Neuronal stem cell (in vitro differentiated cells): ENCODE measurements around the gene HSPG2.
"Not testable (repeated sequence)": the region's sequence is repeated elsewhere in the genome, so short reads cannot be mapped to it uniquely, and the experiment has no call there.

Experiments
- DNase-seq: peaks from one replicate; pipeline ENCODE4 v3.0.0-alpha.2; 2013; ENCODE audit warnings: low spot score
- H2AFZ ChIP-seq: one replicate; pipeline ENCODE4 v1.6.1; 2013; ENCODE audit warnings: mild to moderate bottlenecking, low read length, inconsistent platforms
- H2AK5ac ChIP-seq: 2 replicates; pipeline ENCODE4 v1.6.1; 2013; ENCODE audit warnings: low read depth, mild to moderate bottlenecking, inconsistent platforms, low read length, moderate library complexity, mixed read lengths
- H2BK120ac ChIP-seq: 2 replicates; pipeline ENCODE4 v1.6.1; 2013; ENCODE audit warnings: low read depth, mild to moderate bottlenecking, inconsistent platforms, low read length, moderate library complexity, mixed read lengths
- H2BK12ac ChIP-seq: one replicate; pipeline ENCODE4 v1.6.1; 2013; ENCODE audit warnings: low read length, inconsistent platforms
- H2BK15ac ChIP-seq: 2 replicates; pipeline ENCODE4 v1.6.1; 2013; ENCODE audit warnings: mild to moderate bottlenecking, low read length, inconsistent platforms, mixed read lengths
- H2BK5ac ChIP-seq: one replicate; pipeline ENCODE4 v1.6.1; 2013; ENCODE audit warnings: inconsistent platforms, mild to moderate bottlenecking, low read length, moderate library complexity
- H3K14ac ChIP-seq: one replicate; pipeline ENCODE4 v1.6.1; 2013; ENCODE audit warnings: low read length, inconsistent platforms
- H3K18ac ChIP-seq: 2 replicates; pipeline ENCODE4 v1.6.1; 2013; ENCODE audit warnings: low read length, inconsistent platforms
- H3K23ac ChIP-seq: 2 replicates; pipeline ENCODE4 v1.6.1; 2013; ENCODE audit warnings: low read depth, mild to moderate bottlenecking, mixed read lengths, low read length, inconsistent platforms; ENCODE audit not compliant: poor library complexity
- H3K27ac ChIP-seq: replicated peaks from 3 replicates; pipeline ENCODE4 v1.5.1; 2013; ENCODE audit warnings: low read length, inconsistent platforms
- H3K27me3 ChIP-seq, 3 experiments: 2 replicates each; pipeline ENCODE4 v1.6.1; 2013; ENCODE audit warnings: low read length in 3 of 3, mild to moderate bottlenecking in 2 of 3, inconsistent platforms in 1 of 3, low read depth in 1 of 3, mixed read lengths in 1 of 3, moderate library complexity in 1 of 3; ENCODE audit not compliant: control insufficient read depth in 3 of 3, insufficient read depth in 3 of 3
- H3K36me3 ChIP-seq, 2 donors: replicated peaks in 1 of 2; 2 replicates each; pipeline ENCODE4 v1.6.1; 2013; ENCODE audit warnings: low read length in 2 of 2; ENCODE audit not compliant: control insufficient read depth in 2 of 2, insufficient read depth in 2 of 2
- H3K4ac ChIP-seq: 2 replicates; pipeline ENCODE4 v1.6.1; 2013; ENCODE audit warnings: inconsistent platforms, mild to moderate bottlenecking, low read length, moderate library complexity
- H3K4me1 ChIP-seq, 2 donors: 1 replicate in 1 of 2; 2 replicates in 1 of 2; pipeline ENCODE4 v1.6.1; 2013; ENCODE audit warnings: low read length in 2 of 2, low read depth in 1 of 2; ENCODE audit not compliant: control insufficient read depth in 2 of 2, insufficient read depth in 1 of 2
- H3K4me2 ChIP-seq: one replicate; pipeline ENCODE4 v1.6.1; 2013; ENCODE audit warnings: mild to moderate bottlenecking, low read length, inconsistent platforms; ENCODE audit not compliant: insufficient read depth, poor library complexity, severe bottlenecking
- H3K4me3 ChIP-seq, 2 donors: 2 replicates each; pipeline ENCODE4 v1.5.1; 2013; ENCODE audit warnings: low read length in 2 of 2, mild to moderate bottlenecking in 2 of 2, inconsistent platforms in 1 of 2, moderate library complexity in 1 of 2
- H3K79me1 ChIP-seq: one replicate; pipeline ENCODE4 v1.6.1; 2013; ENCODE audit warnings: low read depth, mild to moderate bottlenecking, inconsistent platforms, low read length, moderate library complexity
- H3K9ac ChIP-seq: one replicate; pipeline ENCODE4 v1.6.1; 2013; ENCODE audit warnings: mild to moderate bottlenecking, low read depth, low read length, inconsistent platforms; ENCODE audit not compliant: poor library complexity
- H3K9me3 ChIP-seq, 2 donors: replicated peaks in 1 of 2; 2 replicates each; pipeline versions ENCODE3 to v1.6.1; 2013; ENCODE audit warnings: low read length in 2 of 2, mild to moderate bottlenecking in 2 of 2, inconsistent platforms in 1 of 2, low read depth in 1 of 2, mixed read lengths in 1 of 2, moderate library complexity in 1 of 2; ENCODE audit not compliant: control insufficient read depth in 2 of 2, insufficient read depth in 1 of 2
- H4K8ac ChIP-seq: one replicate; pipeline ENCODE4 v1.6.1; 2013; ENCODE audit warnings: low read depth, mild to moderate bottlenecking, inconsistent platforms, low read length, moderate library complexity
- H4K91ac ChIP-seq: one replicate; pipeline ENCODE4 v1.6.1; 2013; ENCODE audit warnings: low read length, low read depth, mild to moderate bottlenecking, inconsistent platforms; ENCODE audit not compliant: poor library complexity
- WGBS, 2 donors: extraction: QIAGEN DNeasy Blood & Tissue Kit; methylation state at CpG; one replicate each; pipeline ENCODE4 v1.1.7; 2013; ENCODE audit warnings: missing lambda C conversion rate in 2 of 2, mixed read lengths in 1 of 2; ENCODE audit not compliant: insufficient read length in 2 of 2, insufficient replicate concordance in 1 of 2; ENCODE audit errors: extremely low coverage in 2 of 2; 5-methylcytosine and 5-hydroxymethylcytosine counted together

HSPG2 gene

DNA sequence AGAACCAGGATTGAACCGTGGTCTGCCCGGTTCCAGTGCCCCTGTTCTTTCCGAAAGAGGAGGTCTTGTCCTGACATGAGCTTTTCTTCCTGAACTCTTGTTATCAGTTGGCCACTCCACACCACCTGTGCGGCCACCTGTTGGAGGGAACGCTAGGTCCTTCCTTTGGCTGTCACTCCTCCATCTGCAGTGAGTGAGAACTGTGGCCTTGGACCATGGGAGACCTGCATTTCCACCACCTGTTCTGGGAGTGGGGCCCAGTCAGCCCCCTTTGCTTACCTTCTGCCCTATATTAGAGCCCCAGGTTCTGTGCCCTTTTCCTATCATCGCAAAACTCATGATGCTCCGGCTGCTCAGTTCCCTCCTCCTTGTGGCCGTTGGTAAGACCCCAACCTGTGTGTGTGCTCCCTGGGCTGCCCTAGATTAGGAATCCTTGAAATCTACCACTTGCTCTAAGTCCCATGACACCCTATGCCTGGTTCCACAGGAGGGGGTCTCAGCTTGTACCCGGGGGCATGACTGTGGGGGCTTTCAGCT, 39.7 kb upstream of the HSPG2 start, which contains the start of gene CELA3B:
Gene CELA3B, plus strand, starts transcription at position 320 of the 537 bp plus-strand sequence. Its CDS starts 18 bp downstream, at position 338.
- H3K36me3 ChIP-seq, H3K18ac ChIP-seq, H3K27ac ChIP-seq, DNase-seq, H2AK5ac ChIP-seq, H3K4me1 ChIP-seq, H3K27me3 ChIP-seq, H2AFZ ChIP-seq, H3K9ac ChIP-seq, H2BK12ac ChIP-seq, H2BK120ac ChIP-seq, H3K23ac ChIP-seq, H3K79me1 ChIP-seq, H4K91ac ChIP-seq, H3K4ac ChIP-seq, H3K4me2 ChIP-seq, H3K9me3 ChIP-seq, H4K8ac ChIP-seq, H3K4me3 ChIP-seq, H2BK15ac ChIP-seq, H2BK5ac ChIP-seq: not testable (repeated sequence)
- peak within 1 kb of the TSS; percentile 17 for H3K14ac ChIP-seq
- no CpG with 5 or more reads among the region's 9 CpGs for WGBS, 2 donors

DNA sequence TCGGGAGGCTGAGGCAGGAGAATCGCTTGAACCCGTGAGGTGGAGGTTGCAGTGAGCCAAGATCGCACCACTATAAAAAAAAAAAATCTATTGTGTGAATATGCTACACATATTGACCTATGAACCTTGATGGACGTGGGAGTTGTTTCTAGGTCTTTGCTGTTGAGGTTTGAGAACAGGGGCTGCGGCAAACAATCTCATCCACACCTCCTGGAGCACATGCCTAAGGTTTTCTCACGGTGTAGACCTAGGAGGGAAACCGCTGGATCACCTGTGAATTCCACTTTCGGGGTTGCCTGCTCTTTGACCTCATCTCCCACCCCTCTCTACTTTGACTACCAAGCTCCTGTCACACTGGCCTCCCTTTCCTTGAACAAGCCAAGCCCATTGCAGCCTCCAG, 38.2 kb upstream of the HSPG2 start:
- H2AFZ ChIP-seq, H3K23ac ChIP-seq, H2BK12ac ChIP-seq, H3K4me1 ChIP-seq, H3K27me3 ChIP-seq, H3K9ac ChIP-seq, H2BK15ac ChIP-seq, H3K18ac ChIP-seq, H3K4me2 ChIP-seq, H2BK120ac ChIP-seq, H3K27ac ChIP-seq, H3K14ac ChIP-seq, H3K9me3 ChIP-seq, H3K4ac ChIP-seq, H4K91ac ChIP-seq, H3K36me3 ChIP-seq, DNase-seq, H3K4me3 ChIP-seq, H2AK5ac ChIP-seq, H2BK5ac ChIP-seq, H3K79me1 ChIP-seq, H4K8ac ChIP-seq: not testable (repeated sequence)
- WGBS, 2 donors, result no CpG with 5 or more reads among the region's 9 CpGs

DNA sequence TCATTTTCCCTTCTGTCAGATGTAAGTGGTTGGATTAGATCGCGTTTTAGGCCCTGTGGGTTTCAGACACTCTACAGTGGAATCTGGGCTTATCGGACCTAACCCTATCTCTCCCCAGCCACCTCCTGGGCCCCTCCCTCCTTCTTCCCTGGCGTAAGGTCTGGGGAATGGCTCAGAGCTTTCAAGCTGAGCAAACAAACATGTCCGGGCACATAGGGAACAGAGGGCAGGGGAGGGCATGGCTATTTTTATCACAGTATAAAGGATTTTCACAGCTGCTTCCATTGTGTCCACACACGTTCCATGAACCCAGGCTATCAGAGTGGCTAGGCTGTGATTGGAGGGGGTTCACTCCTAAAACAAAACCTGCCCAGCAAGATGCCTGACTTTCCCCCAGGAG, 37.6 kb upstream of the HSPG2 start:
- not testable (repeated sequence) for H3K4me1 ChIP-seq, H3K27ac ChIP-seq, H3K4me2 ChIP-seq, H3K14ac ChIP-seq, H4K91ac ChIP-seq, H3K36me3 ChIP-seq, H3K4ac ChIP-seq, H3K4me3 ChIP-seq, H3K23ac ChIP-seq, H2BK120ac ChIP-seq, H2BK15ac ChIP-seq, H4K8ac ChIP-seq, H2BK5ac ChIP-seq, H2BK12ac ChIP-seq, H3K18ac ChIP-seq, H3K79me1 ChIP-seq, H3K9me3 ChIP-seq, H2AK5ac ChIP-seq, DNase-seq, H3K27me3 ChIP-seq, H2AFZ ChIP-seq, H3K9ac ChIP-seq
- no CpG with 5 or more reads among the region's 6 CpGs for WGBS, 2 donors

DNA sequence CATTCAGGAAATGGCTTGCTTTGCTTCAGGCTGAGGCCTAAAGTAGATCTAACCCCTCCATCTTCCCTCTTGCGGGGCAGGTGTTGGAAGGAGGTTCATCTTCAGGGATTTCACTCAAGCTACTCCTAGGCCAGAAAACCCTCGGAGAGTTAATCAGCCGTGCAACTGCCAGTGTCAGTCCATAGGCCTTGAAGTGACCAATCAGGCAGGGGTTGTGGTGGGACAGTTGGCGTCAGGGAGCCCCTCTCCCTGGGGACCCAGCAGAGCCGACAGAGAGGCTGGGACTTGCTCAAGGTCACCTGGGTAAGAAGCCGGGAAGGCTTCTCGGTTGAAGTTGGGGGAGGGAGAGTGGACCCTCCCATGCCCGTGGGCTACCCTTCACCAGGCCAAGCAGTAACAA, 36.8 kb upstream of the HSPG2 start:
- H3K36me3 ChIP-seq, H2AFZ ChIP-seq, H2BK12ac ChIP-seq, H2AK5ac ChIP-seq, H3K79me1 ChIP-seq, H3K9me3 ChIP-seq, H3K4me3 ChIP-seq, H3K27me3 ChIP-seq, H3K27ac ChIP-seq, H3K4me1 ChIP-seq, H4K91ac ChIP-seq, H3K4ac ChIP-seq, DNase-seq, H3K18ac ChIP-seq, H3K23ac ChIP-seq, H2BK5ac ChIP-seq, H2BK15ac ChIP-seq, H2BK120ac ChIP-seq, H3K9ac ChIP-seq, H3K14ac ChIP-seq, H3K4me2 ChIP-seq, H4K8ac ChIP-seq: not testable (repeated sequence)
- no CpG with 5 or more reads among the region's 8 CpGs for WGBS, 2 donors
